ENCODE data around the gene ATF7. TPM values are rescaled to one million over a fixed set of nuclear protein-coding genes. Genes with fewer than 3 reads are reported as not detected.

ATF7 gene
- total RNA-seq, 2 experiments from 2014 or later: 13.3 to 14.3 TPM

- ATAC-seq (ENCODE audit: poor library complexity): no peak
- H3K27me3 ChIP-seq (ENCODE audit: control insufficient read depth in 1 of 2, insufficient read depth in 2 of 2, low read length in 2 of 2): no peaks in the 10 kb centered on the region
- H3K4me1 ChIP-seq (ENCODE audit: insufficient read depth, low read length): peaks cover 22% of the 10 kb centered on the region
- TF ChIP-seq CTCF (IDR thresholded peaks at IDR 0.05): no peak
- no peaks in the 10 kb centered on the region for H3K9me3 ChIP-seq (ENCODE audit: control insufficient read depth in 1 of 2, insufficient read depth in 1 of 2, low read length in 2 of 2)
- H3K27ac ChIP-seq (ENCODE audit: low read depth in 1 of 2, low read length in 2 of 2): peak overlapping the region; percentile 38 to 73
- Mint-ChIP-seq H3K27me3 (no peaks in the 10 kb centered on the region), H3K27ac (peak overlapping the region; percentile 91), H3K4me1 (ENCODE audit: low read depth) (peaks cover 51% of the 10 kb centered on the region), H3K36me3 (ENCODE audit: low read depth) (peaks cover 12% of the 10 kb centered on the region), H3K9me3 (no peaks in the 10 kb centered on the region), H3K4me3 (peak overlapping the region; percentile 99)
- DNase-seq: peak in 1 of 14 experiments; percentile 11
- H3K36me3 ChIP-seq (ENCODE audit: insufficient read depth, low read length): no peaks in the 10 kb centered on the region
- ChIA-PET POLR2A (interaction anchor here (1.0 to 3.5 kb wide), 3 partner anchors 9 to 126 kb away, joined by 3 to 28 read pairs (median 9); partner anchors contain the start of gene ATP5MC2), CTCF (interaction anchor here (0.5 to 7.6 kb wide), 3 partner anchors 49 to 120 kb away, joined by 3 to 31 read pairs (median 9); partner anchors contain the start of gene ATP5MC2)
- peak overlapping the region; percentile 73 for H3K4me3 ChIP-seq (ENCODE audit: low read length)
- intact Hi-C loops (cut with DNase I, micrococcal nuclease): loop anchor here (1.0 to 5.0 kb wide), 6 partner anchors 48 to 574 kb away; partner anchors contain the start of genes ATP5MC2 (in 1 of the 2), CALCOCO1 (in 1 of the 2) and TNS2 (in 1 of the 2)
Measured at GRCh38 chr12:53626702-53627169, 554 bp upstream of the ATF7 start.

- Mint-ChIP-seq H3K36me3 (ENCODE audit: low read depth) (peaks cover 19% of the 10 kb centered on the region), H3K27me3 (no peaks in the 10 kb centered on the region), H3K27ac (peak overlapping the region; percentile 91), H3K4me3 (peak overlapping the region; percentile 99), H3K4me1 (ENCODE audit: low read depth) (peaks cover 59% of the 10 kb centered on the region), H3K9me3 (no peaks in the 10 kb centered on the region)
- DNase-seq: peak in 1 of 14 experiments; percentile 9
- POLR2A ChIA-PET: interaction anchor here (1.0 to 3.5 kb wide), 4 partner anchors 8 to 125 kb away, joined by 3 to 28 read pairs (median 7); partner anchors contain the start of gene ATP5MC2
- ATAC-seq (ENCODE audit: poor library complexity): no peak
- peaks cover 26% of the 10 kb centered on the region for H3K4me1 ChIP-seq (ENCODE audit: insufficient read depth, low read length)
- intact Hi-C loops (cut with DNase I, micrococcal nuclease): loop anchor here in 1 of 2 experiments (5.0 kb wide), 3 partner anchors 102 to 573 kb away; partner anchors contain the start of genes CALCOCO1 and TNS2
- H3K36me3 ChIP-seq (ENCODE audit: insufficient read depth, low read length): no peaks in the 10 kb centered on the region
- CTCF ChIA-PET: interaction anchor here (4.0 to 7.6 kb wide), 2 partner anchors 50 to 121 kb away, joined by 9 to 31 read pairs; partner anchors contain the start of gene ATP5MC2
- H3K9me3 ChIP-seq (ENCODE audit: control insufficient read depth in 1 of 2, insufficient read depth in 1 of 2, low read length in 2 of 2): no peaks in the 10 kb centered on the region
- TF ChIP-seq CTCF (IDR thresholded peaks at IDR 0.05): no peak
- peak overlapping the region; percentile 73 to 78 for H3K27ac ChIP-seq (ENCODE audit: low read depth in 1 of 2, low read length in 2 of 2)
- no peaks in the 10 kb centered on the region for H3K27me3 ChIP-seq (ENCODE audit: control insufficient read depth in 1 of 2, insufficient read depth in 2 of 2, low read length in 2 of 2)
- H3K4me3 ChIP-seq (ENCODE audit: low read length): peak overlapping the region; percentile 73
Measured at GRCh38 chr12:53625373-53625945, 723 bp downstream of the ATF7 start.

- CTCF ChIA-PET: interaction anchor here (0.9 to 7.6 kb wide), 4 partner anchors 14 to 121 kb away, joined by 3 to 31 read pairs (median 7); partner anchors contain the start of gene ATP5MC2
- no peak for TF ChIP-seq CTCF (IDR thresholded peaks at IDR 0.05)
- POLR2A ChIA-PET: interaction anchor here (1.1 to 3.5 kb wide), 3 partner anchors 12 to 51 kb away, joined by 5 to 28 read pairs (median 12); partner anchors contain the start of gene ATP5MC2
- Histone ChIP-seq H3K27me3 (ENCODE audit: control insufficient read depth in 1 of 2, insufficient read depth in 2 of 2, low read length in 2 of 2) (no peaks in the 10 kb centered on the region), H3K27ac (ENCODE audit: low read depth in 1 of 2, low read length in 2 of 2) (no peak overlapping the region), H3K4me1 (ENCODE audit: insufficient read depth, low read length) (peaks cover 26% of the 10 kb centered on the region), H3K36me3 (ENCODE audit: insufficient read depth, low read length) (no peaks in the 10 kb centered on the region), H3K9me3 (ENCODE audit: control insufficient read depth in 1 of 2, insufficient read depth in 1 of 2, low read length in 2 of 2) (no peaks in the 10 kb centered on the region), H3K4me3 (ENCODE audit: low read length) (peak overlapping the region; percentile 73)
- Mint-ChIP-seq H3K9me3 (no peaks in the 10 kb centered on the region), H3K27ac (peak overlapping the region; percentile 91), H3K27me3 (no peaks in the 10 kb centered on the region), H3K36me3 (ENCODE audit: low read depth) (peaks cover 19% of the 10 kb centered on the region), H3K4me1 (ENCODE audit: low read depth) (peaks cover 59% of the 10 kb centered on the region), H3K4me3 (peak overlapping the region; percentile 99)
- no peak for ATAC-seq (ENCODE audit: poor library complexity)
- intact Hi-C loops (cut with DNase I, micrococcal nuclease): loop anchor here in 1 of 2 experiments (5.0 kb wide), 4 partner anchors 83 to 573 kb away; partner anchors contain the start of genes CALCOCO1 and TNS2
- DNase-seq: no peak
Measured at GRCh38 chr12:53624956-53625355, 1.2 kb downstream of the ATF7 start.

Measured in CD4-positive, alpha-beta T cell (primary cell).